ENCODE results near the gene ANTXR2.
"Not testable (repeated sequence)": the region's sequence is repeated elsewhere in the genome, so short reads cannot be mapped to it uniquely, and the experiment has no call there.

The ANTXR2 gene

GRCh38 chr4:80015407-80016189 is 57.4 kb downstream of the ANTXR2 start:
- DNase-seq: no peak

GRCh38 chr4:80014531-80014930 is 58.5 kb downstream of the ANTXR2 start:
- DNase-seq: no peak

DNA sequence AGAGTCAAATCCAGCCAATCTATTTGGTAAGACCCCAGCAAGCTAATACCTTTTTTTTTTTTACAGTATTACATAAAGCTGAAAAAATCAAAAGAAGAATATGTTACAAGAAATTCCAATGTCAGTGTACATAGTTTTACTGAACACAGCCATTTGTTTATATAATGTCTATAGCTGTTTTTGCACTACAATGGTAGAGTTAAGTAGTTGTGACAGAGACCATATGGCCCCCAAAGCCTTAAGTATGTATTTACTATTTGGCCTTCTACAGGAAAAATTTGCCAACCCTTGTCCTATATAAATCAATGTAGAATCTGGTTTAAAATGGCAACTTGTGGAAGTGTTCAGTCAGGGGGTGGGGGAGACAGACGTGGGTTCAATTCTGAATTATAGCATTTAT is 60.7 kb downstream of the ANTXR2 start:
- no peak for DNase-seq

GRCh38 chr4:80011636-80012236 is 61.3 kb downstream of the ANTXR2 start:
- DNase-seq: no peak

GRCh38 chr4:80010316-80010715 is 62.7 kb downstream of the ANTXR2 start:
- DNase-seq: peak; percentile 41

- DNase-seq: no peak
These were observed 63.2 kb downstream of the ANTXR2 start for GRCh38 chr4:80009806-80010205.

DNA sequence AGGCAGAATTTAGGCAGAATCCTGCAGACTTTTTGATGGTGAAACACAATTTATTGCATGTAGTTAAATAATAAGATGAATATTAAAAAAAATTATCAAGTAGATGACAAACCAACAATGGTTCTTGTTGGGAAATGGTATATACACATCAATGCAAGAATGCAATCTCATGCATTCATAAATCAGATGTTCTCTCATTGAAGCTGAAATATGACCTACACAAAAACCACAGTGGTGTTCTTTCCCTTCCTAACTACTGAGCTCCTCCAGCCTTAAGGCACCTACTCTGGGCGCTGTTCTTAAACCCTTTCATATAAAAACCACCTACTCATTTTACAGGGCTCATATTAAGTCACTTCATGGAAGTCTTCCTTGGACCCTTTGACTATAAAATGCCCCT is 64.1 kb downstream of the ANTXR2 start:
- DNase-seq: peak; percentile 20

DNA sequence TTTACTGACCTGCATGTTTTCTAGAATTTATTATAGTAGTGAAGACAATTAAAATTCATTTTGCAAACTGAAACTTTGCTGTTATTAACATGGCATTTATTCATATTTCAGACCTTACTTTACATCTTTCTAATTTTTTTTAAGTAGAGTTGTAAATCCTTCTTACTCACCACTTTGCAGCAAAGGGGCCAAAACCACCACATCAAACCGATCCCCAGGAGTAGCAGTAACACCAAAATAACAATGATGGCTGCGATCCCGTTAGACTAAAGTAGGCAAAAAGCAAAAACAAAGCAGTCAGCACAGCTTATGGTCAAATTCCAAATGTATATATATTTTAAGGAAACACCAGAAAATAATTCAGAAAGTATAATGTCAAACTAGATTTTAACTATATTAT is 64.7 kb downstream of the ANTXR2 start:
- DNase-seq: peak; percentile 50

GRCh38 chr4:80007745-80008149 is 65.3 kb downstream of the ANTXR2 start:
- DNase-seq: peak; percentile 91

DNA sequence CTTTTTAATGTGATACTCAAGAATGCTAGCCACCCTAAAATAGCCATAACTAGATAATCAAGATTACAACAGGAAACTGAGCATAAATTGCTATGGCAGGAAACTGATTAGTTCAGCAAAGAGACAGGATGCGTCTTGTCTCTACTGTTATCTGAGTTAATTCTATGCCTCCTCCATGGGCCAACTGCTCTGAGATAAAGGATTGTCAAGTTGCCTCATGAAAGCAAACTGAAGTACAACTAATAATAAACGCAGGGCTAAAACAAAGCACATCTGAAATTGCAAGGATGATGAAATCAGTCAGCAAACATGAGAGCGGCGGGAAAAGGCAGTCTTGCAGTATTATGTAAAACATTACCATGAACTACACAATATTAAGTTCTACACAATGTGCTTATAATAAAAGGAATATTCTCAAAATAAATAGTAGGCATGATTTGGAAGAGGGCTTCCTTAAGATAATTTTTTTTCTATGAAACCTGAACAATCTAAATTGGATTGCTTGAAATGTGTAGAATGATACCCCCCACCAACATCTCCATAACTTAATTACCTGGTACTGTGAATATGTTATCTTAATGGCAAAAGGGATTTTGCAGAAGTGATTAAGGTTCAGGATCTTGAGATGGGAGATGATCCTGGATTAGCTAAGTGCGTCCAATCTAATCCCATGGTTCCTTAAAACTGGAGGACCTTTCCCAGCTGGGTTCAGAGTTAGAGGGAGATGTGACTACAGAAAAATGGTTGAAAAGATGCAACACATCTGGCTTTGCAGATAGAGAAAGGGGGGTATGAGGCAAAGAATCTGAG is 65.9 kb downstream of the ANTXR2 start:
- peak; percentile 60 for DNase-seq

DNA sequence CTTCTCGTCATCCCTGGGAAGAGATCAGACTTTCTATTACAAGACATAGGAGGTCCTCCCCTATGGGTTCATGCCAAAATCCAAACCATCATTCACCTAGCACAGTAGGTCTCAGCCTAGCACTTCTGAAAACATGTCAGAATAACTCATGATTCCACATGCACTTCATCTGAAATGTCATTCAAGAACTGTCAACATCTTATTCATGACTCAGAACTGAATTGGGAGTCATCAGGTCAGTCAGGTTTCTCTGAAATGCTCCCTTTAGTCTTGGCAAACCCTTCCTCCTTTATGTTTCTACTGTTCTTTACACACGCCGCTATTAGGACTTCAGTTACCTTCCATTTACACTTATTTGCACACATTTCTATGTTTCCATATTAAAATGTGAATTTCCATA is 67.2 kb downstream of the ANTXR2 start:
- peak; percentile 74 for DNase-seq

- DNase-seq: no peak
These were observed 68.7 kb downstream of the ANTXR2 start for GRCh38 chr4:80004319-80004718.

- not testable (repeated sequence) for DNase-seq
These were observed 70.5 kb downstream of the ANTXR2 start for GRCh38 chr4:80002559-80002958.

DNA sequence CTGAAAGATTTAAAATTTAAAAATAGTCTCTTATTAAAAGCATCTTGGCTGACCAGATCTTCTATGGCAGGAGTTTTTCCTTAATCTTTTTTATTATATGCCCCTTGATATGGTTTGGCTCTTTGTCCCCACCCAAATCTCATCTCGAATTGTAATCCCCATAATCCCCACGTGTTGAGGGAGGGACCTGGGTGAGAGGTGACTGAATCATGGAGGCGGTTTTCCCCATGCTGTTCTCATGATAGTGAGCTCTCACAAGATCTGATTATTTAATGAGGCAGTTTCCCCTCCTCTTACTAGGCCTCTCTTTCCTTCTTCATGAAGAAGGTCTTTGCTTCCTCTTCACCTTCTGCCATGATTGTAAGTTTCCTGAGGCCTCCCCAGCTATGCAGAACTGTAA is 74.0 kb downstream of the ANTXR2 start:
- DNase-seq: not testable (repeated sequence)

DNA sequence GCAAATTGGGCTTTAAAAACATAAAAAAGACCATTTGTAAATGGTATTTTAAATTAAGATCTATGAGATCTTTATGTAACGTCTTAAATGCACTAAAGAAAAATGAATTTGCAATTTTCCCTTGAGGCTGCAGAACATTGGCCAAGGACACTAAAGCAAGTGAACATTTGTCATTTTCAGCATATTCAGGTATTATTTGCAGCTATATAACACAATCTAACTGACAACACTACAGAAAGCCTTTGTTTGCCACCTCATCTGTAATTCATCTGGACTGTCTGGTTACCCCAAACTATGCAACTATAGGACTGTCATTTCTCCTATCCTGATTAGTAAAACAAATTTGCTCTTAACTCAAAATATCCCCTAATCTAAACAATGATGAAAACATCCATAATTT is 74.8 kb downstream of the ANTXR2 start:
- DNase-seq: no peak

- DNase-seq: no peak
These were observed 76.2 kb downstream of the ANTXR2 start for GRCh38 chr4:79996851-79997250.

GRCh38 chr4:79993476-79993875 is 79.6 kb downstream of the ANTXR2 start:
- no peak for DNase-seq

DNA sequence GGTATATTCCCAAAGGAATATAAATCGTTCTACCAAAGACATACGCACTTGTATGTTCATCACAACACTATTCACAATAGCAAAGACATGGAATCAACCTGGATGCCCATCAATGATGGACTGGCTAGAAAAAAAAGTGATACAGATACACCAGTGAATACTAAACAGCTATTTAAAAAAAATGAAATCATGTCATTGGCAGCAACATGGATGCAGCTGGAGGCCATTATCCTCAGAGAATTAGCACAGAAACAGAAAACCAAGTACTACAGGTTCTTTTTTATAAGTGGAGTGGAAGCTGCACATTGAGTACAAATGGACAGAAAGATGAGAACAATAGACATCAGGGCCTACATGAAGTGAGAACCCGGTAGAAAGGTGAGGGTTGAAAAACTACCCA is 81.4 kb downstream of the ANTXR2 start:
- DNase-seq: no peak

DNA sequence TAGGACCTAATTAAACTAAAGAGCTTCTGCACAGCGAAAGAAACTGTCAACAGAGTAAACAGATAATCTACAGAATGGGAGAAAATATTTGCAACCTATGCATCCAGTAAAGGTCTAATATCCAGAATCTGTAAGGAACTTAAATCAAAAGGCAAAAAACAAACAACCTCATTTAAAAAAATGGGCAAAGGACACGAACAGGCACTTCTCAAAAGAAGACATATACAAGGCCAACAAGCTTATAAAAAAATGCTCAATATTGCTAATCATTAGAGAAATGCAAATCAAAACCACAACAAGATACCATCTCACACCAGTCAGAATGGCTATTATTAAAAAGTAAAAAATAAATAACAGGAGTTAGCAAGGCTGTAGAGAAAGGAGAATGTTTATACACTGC is 81.9 kb downstream of the ANTXR2 start:
- not testable (repeated sequence) for DNase-seq

DNA sequence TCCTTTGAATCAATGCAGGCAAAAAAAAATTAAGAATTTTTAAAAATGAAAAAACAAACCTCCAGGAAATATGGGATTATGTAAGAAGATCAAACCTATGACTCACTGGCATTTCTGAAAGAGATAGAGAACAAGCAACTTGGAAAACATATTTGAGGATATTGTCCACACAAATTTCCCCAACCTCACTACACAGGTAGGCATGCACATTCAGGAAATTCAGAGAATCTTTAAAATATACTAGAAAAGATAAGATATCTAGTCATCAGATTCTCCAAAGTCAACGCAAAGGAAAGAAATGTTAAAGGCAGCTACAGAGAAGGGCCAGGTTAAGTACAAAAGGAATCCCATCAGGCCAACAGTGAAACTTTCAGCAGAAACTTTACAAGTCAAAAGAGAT is 85.6 kb downstream of the ANTXR2 start:
- DNase-seq: no peak

DNA sequence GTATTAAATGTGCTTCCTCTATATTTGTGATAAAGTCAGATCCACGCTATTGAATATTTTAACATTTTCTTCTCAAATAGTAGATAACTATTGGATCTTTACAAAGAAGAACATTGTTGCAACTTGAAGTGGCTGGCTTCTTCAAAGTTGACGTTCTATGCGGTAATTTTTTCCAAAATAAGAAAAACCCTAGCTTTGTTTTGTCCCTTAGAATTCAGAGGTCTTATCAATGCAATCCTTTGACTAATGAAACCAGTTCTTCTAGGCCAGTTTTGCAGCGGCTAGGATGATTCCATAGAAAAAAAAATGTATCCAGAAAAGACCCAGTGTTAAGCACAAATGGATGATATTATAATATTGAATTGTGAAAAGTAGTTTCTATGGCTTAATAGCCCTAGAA is 89.6 kb downstream of the ANTXR2 start:
- no peak for DNase-seq

GRCh38 chr4:79982601-79983322 is 90.3 kb downstream of the ANTXR2 start:
- no peak for DNase-seq

GRCh38 chr4:79980448-79980847 is 92.6 kb downstream of the ANTXR2 start:
- no peak for DNase-seq

Measured in activated CD4-positive, alpha-beta T cell treated with anti-CD3 and anti-CD28 coated beads, Interleukin-2, amount 50 U/mL, for 16 hours (primary cell).